CD4-positive, alpha-beta T cell treated with Interleukin-15 for 4 hours (primary cell): ENCODE data around the gene WDR86.

Experiments
- DNase-seq: peaks from one replicate; pipeline ENCODE4 v3.0.0-alpha.2; 2020; ENCODE audit warnings: low spot score

WDR86 gene

GRCh38 chr7:151406051-151406875 is 3.6 kb downstream of the WDR86 start:
- no peak for DNase-seq

- no peak for DNase-seq
Measured at GRCh38 chr7:151405588-151405987, 4.2 kb downstream of the WDR86 start.

- DNase-seq: no peak
Measured at GRCh38 chr7:151405056-151405455, 4.8 kb downstream of the WDR86 start.

GRCh38 chr7:151404216-151405011 is 5.4 kb downstream of the WDR86 start:
- no peak for DNase-seq

DNA sequence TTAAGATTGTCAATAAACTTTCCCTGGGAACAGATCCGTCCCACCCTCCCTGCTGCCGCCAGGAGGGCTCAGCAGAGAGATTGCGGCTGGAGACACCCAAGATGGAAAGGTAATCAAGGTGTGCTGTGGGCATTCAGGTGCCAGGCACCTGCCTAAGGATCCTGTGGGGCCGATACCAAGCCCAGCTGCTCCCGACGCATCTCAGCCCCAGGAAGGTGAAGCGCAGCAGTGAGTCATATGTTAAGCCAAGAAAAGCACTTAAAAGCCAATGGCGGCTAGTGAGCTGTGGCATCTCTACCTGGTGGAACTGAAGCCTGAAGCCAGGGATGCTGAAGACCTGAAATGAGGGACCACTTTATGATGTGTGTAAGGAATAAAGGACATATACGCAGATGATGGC is 6.1 kb downstream of the WDR86 start:
- DNase-seq: no peak

DNA sequence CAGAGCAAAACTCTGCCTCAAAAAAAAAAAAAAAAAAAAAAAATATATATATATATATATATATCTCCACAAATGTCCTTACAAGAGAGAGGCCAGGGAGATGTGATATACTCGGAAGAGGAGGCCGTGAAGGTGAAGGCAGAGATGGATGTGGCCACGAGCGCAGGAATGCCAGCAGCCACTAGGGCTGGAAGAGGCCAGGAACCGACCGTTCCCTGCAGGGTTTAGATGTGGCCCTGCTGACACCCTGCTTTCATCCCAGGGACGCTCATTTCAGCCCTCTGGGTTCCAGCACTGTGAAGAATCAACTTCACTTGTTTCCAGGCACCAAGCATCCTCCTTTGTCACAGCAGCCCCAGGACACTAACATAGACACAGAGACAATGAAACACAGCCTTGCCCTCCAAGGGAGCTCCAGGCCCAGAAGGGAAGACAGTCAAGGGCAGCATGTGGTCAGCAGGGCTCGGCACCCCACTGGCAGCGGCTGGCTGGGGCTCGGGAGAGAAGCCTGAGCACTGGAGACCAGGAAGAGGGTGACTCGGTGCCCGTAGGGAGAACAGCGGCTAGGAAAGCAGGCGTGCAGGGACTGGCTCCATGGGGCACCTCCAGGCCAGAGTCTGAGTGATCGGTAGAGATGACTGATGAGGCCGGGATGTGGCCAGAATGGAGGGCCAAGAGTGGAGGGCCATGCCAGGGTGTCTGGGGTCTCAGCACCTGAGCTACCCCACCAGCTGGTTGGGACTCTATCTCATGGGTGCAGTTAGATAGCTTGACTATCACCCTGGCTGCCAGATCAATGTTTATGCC is 7.6 kb downstream of the WDR86 start:
- DNase-seq: no peak

DNA sequence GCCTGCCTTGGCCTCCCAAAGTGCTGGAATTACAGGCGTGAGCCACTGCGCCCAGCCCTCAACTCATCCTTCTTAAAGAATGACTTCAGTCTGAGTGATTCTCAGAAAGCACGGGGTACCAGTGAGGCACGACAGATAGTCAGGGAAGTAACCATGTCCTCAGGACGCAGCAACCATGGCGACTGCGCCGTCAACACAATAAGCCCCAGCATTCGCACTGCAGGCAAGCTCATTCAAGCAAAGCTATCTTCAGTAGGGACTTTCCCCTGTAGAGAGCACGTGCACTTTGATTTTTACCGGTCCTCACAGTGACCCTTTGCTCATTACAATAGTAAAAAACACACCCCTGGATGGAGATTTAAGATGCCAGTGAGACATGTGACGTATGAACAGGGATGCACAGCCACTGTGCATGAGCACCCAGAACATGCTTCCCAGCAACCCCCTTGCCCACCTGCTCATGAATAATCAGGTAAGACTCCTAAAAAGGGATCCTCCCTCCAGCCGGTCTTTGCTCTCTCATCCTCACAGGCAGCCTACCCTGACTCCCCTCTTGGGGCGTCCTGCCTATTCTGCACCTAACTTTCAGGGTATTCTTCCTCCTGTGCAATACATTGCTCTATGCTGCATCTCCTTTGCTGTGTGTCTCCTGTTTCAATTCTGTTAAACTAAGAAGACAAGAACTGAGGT is 9.1 kb downstream of the WDR86 start:
- no peak for DNase-seq

- no peak for DNase-seq
Measured at GRCh38 chr7:151399906-151400305, 9.9 kb downstream of the WDR86 start.

DNA sequence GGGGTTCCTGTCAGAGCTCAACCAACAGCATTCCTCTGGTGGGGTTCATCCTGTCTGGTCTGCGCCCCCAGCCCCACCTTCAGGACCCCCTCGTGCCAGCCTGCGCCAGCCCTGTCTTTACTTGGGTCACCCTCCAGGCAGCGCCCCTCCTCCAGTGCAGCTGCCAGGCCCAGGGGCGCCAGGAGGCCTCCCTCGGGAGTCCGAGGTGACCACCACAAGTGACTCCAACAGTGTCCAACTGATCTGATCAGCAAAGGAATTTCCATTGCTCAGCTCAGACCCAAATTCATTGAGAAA is 10.6 kb downstream of the WDR86 start:
- DNase-seq: no peak

- no peak for DNase-seq
Measured at GRCh38 chr7:151398446-151399304, 11.2 kb downstream of the WDR86 start.

- no peak for DNase-seq
Measured at GRCh38 chr7:151397026-151397425, 12.8 kb downstream of the WDR86 start.

DNA sequence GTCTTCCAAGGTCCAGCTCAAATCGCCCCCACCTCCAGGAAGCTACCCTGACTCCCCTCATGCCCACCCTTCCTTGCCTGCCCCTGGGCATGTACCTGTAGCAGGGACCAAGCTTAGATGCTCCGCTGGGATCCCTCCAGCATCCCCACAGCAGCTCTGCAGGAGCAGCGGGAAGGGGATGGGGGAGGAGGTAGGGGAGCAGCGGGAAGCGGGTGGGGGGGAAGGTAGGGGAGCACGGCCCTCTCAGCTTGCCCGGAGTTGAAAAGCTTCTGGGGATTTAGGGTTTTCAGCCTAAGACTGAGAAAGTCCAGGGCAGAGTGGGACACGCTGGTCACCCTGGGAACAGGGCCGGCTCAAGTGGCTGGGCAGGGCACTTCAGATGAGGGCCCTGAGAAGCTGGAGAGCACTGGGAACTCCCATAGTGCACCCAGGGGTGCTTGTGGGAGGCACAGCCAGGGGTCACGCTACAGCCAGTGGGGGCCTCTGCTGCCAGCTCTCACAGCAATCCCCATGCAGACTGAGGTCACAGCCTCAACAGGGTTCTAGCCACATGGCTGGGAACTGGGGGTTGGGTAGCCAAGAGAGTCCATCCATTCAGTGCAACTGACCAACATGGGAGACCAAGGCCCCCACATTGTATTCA is 13.4 kb downstream of the WDR86 start:
- DNase-seq: no peak

DNA sequence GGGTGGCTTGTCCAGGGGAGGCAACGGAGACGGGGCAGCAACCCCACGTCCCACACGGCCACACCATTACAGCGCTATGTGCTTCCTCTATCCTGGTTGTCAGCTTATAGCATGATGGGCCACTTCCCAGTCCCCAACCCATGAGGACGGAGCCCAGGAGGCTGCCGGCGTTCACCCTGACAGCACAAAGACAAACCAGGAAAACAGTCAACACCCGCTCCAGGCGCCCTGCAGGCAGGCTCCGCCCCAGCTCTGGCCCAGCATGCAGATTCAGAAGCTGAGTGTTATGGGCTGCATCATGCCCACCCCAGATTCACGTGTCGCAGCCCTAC is 14.8 kb downstream of the WDR86 start:
- DNase-seq: no peak

DNA sequence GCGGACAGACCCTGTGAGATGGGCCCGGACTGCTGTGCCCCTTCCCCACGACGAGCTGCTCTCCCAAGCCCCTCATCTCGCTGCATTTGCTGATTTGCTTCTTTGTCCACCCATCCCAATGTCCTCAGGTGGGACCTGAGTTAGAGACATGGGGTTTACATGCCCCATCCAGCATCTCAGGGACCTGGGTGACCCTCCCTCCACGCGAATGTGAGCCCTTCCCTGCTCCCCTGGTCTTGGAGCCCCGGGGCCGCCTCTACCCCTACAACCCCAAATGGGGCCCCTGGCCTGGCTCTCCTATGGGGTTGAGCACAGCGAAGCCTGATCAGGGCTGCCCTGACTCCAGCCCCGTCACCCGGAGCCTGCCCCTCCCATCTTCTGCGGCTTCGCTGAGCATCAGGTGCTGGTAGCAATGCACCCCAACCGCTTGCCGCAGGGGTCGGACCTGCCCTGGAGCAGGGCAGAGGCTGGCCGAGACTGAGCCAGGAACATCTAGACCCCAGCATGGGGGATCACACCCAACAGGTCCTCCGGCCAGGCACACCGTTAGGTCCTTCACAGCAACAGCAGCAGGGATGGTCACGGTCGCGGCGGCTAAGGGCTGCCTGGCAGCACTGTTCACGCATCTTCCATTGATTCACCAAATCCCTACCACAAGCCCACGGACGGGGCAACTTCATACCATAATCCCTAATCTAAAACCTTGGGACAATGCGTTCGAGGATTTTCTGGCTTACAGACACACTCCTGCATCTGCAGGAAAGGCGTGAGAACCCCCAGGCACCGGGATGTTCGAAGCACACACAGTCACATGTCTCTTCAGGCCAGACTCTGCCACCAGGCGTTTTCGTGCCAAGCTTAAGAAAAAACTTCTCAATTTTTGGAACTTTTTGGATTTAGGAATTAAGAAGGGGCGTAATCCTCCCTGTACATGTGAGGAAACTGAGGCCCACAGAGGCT is 15.5 kb downstream of the WDR86 start:
- no peak for DNase-seq

- DNase-seq: no peak
Measured at GRCh38 chr7:151393031-151393977, 16.5 kb downstream of the WDR86 start.

GRCh38 chr7:151392426-151392825 is 17.4 kb downstream of the WDR86 start:
- DNase-seq: no peak

DNA sequence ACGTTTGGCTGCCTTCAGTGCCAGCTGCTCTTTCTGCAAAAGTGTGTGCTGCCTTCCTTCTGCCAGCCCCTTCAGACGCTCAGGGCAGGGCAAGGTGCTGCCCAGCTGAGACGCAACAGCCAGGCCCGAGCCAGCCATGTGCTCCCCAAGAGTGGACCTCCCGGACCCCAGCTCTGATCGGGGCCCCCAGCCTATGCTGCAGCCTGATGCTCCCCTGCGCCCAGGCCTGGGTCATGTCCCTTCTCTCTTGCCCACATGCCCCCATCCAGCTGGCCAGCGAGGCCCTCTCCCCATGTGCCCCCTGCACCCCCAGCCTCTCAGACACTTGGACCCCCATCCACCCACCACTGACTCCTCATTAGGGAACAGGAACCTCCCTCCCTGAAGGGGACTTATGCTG is 17.8 kb downstream of the WDR86 start:
- DNase-seq: no peak

GRCh38 chr7:151391358-151391730 is 18.5 kb downstream of the WDR86 start:
- DNase-seq: no peak
